Activated CD4-positive, CD25-positive, alpha-beta regulatory T cell (primary cell): ENCODE data around the gene HECTD3.
"Not testable (repeated sequence)": the region's sequence is repeated elsewhere in the genome, so short reads cannot be mapped to it uniquely, and the experiment has no call there.

ENCODE experiments used
- DNase-seq, 4 experiments: peaks; one replicate each; lab custom pipeline; 2025; lab: John Stamatoyannopoulos, UW

Gene HECTD3

DNA sequence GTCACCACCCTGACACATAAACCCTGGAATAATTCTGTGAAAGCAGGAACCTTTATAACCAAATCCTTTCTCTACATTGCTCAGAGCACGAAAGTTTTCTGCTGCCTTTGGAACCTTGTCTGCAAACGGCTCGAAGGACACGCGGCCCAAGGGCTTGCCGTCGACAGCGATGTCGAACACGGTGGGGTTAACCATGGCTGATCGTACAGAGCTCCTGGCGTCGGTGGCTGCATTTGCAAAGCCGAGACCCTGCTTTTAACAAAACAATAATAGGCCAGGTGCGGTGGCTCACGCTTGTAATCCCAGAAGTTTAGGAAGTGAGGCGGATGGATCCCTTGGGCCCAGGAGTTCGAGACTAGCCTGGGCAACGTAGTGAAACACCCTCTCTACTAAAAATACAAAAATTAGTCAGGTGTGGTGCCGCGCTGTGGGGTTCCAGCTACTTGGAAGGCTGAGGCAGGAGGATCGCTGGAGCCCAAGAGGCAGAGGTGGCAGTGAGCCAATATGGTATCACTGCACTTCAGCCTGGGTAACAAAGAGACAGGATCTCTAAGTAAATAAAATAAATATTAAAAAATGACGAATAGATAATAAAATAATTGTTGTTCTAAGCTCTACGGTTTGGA, 22.5 kb downstream of the HECTD3 start:
- no peak for DNase-seq

DNA sequence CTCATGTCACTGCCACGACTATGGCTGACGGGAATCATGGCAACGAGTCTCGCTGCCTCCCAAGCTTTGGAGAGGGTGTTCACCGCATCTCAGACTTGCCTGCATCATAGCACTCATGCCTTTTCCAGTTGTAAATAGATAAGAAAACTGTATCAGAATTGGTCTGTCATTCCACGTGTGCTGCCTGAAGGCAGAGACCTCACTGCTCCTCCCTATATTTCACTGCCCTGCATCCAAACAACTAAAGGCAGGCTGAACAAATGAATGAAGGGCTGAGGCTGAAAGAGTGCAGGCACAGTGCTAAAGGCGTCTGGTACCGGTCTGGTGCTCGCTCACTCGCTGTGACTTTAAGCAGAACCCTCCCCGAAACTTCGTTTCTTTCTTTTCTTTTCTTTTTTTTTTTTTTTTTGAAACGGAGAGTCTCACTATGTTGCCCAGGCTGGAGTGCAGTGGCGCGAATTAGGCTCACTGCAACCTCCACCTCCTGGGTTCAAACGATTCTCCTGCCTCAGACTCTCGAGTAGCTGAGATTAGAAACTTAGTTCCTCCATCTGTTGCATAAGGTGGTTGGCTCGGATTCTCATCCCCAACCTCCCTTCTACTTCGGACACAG, 25.3 kb downstream of the HECTD3 start:
- DNase-seq, result no peak

DNA sequence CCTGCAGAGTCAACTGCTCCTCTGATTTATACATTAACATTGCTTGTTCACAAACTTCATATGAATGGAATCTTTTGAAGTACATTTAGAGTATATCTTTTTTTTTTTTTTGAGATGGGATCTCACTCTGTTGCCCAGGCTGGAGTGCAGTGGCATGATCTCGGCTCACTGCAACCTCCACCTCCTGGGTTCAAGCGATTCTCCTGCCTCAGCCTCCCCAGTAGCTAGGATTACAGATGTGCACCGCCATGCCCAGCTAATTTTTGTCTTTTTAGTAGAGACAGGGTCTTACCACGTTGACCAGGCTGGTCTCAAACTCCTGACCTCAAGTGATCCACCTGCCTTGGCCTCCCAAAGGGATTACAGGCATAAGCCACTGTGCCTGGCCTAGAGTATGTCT, 33.8 kb downstream of the HECTD3 start:
- not testable (repeated sequence) for DNase-seq

DNA sequence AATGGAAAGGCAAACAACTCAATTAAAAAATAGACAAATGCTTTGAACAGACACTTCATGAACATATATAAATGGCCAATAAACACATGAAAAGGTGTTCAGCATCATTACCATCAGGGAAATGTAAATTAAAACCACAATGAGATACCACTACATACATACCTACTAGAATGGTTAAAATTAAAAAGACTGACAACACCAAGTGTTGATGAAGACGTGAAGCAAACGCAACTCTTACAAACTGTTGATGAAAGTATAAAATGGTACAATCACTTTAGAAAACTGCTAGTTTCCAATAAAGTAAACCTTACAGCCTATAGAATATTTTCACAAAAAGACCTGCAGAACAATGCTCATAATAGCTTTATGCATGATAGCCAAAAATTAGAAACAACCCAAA, 34.9 kb downstream of the HECTD3 start:
- no peak for DNase-seq

DNA sequence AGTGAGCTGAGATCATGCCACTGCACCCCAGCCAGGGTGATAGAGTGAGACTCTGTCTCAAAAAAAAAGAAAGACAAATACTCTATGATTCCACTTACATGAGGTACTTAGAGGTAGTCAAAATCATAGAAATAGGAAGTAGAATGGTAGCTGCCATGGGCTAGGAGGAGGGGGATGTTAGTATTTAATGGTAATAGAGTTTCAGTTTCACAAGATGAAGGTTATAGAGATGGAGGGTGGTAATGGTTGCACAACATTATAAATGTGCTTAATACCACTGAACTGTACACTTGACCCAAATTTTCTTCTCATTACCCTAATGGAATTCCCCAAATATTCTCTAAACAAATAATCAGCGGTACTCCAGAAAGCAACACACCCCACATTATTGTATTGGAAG, 37.5 kb downstream of the HECTD3 start:
- no peak for DNase-seq

DNA sequence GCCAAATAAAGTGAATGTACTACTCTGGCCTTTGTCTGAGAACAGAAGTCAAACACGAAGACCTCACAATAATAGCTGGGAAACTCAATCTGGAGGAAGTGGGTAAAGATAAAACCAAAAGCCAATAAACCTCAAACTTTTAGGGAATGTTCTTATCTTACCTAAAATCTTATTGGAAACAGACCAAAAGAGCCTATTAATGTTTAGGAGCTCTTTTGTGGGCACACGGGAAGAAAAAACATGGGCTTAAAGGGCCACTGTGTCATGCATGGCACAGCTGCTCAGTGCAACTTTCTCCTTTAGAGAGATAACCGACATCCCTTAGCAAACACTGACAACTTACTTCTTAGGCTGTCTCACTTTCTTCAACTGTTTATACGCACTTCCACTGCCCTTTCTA, 40.8 kb downstream of the HECTD3 start:
- DNase-seq, result no peak

DNA sequence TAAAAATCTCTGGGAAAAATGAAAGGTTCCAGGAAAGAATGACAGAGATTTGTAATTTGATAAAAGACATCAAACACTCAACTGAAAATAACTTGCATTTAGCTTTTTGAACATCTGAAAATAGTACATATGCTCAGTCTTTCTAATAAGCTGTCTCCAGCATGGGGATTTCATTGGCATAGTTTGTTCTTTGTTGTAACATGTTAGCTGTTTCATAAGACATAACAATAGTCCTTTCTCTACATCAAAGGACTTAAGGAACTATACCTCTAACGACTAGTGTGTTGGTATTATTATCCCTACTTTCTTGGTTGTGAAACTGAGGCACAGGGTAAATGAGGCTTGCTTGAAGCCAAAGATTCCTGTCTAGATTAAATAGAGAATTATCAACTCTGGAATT, 46.7 kb downstream of the HECTD3 start:
- DNase-seq, result no peak

DNA sequence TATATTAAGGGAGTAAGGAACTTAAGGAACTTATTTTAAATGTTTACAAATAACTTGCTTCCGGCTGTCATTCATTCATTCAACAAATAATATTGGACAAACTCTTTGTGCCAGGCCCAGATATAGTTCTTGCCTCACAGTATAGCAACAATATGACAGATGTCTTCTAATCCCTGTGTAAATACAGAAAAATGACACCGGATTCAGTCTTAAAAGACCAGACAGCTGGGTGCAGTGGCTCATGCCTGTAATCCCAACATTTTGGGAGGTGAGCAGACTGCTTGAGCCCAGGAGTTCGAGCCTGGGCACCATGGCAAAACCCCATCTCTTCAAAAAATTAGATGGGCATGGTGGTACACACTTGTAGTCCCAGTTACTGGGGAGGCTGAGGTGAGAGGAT, 48.4 kb downstream of the HECTD3 start:
- DNase-seq, result no peak

DNA sequence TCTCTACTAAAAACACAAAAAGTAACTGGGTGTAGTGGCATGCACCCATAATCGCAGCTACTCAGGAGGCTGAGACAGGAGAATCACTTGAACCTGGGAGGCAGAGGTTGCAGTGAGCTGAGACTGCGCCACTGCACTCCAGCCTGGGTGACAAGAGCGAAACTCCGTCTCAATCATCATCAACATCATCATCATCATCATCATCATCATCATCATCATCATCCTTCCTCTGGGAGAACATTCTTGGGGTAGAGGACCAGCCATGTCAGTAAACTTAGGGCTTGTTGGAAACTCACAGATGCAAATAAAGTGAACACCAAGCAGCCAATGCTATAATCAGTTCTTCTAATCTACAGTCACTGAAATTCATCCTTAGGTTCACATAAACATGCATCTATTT, 49.1 kb downstream of the HECTD3 start:
- not testable (repeated sequence) for DNase-seq

DNA sequence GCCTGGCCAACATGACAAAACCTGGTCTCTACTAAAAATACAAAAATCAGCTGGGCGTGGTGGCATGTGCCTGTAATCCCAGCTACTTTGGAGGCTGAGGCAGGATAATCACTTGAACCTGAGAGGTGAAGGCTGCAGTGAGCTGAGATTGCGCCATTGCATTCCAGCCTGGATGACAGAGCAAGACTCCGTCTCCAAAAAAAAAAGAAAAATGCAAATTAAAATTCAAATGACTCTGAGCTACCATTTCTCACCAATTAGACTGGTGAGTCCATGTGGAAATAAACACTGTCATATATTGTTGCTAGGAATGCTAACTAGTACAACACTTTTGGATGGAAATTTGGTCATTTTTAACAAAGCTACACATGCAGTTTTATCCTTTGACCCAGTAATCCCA, 53.6 kb downstream of the HECTD3 start:
- DNase-seq, result not testable (repeated sequence)

DNA sequence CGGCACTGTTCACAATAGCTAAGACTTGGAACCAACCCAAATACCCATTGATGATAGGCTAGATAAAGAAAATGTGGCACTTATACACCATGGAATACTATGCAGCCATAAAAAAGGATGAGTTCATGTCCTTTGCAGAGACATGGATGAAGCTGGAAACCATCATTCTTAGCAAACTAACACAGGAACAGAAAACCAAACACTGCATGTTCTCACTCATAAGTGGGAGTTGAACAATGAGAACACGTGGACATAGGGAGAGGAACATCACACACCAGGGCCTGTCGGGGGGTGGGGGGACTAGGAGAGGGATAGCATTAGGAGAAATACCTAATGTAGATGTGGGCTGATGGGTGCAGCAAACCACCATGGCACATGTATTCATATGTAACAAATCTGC, 55.0 kb downstream of the HECTD3 start:
- DNase-seq, result not testable (repeated sequence)
